MM.1S (cell line): Measurements from ENCODE around the gene ULK2.

Source experiments
- EZH2 ChIP-seq: fragments of 300-600 bp; sonication (generic); optimal IDR thresholded peaks from 2 replicates; pipeline ENCODE3; 2017; ENCODE audit warnings: low read depth, mild to moderate bottlenecking, antibody characterized with exemption, low read length, mixed read lengths
- EZH2phosphoT487 ChIP-seq: fragments of 300-600 bp; sonication (generic); IDR thresholded peaks from 2 replicates; pipeline ENCODE4 v1.6.1; 2018; ENCODE audit warnings: antibody characterized with exemption, low read length
- TF ChIP-seq, protein P1 (sequence below): fragments of 300-600 bp; sonication (generic); IDR thresholded peaks from 2 replicates; pipeline ENCODE4 v1.5.1; 2016; ENCODE audit warnings: antibody characterized with exemption, low read length, mixed read lengths

DNA sequence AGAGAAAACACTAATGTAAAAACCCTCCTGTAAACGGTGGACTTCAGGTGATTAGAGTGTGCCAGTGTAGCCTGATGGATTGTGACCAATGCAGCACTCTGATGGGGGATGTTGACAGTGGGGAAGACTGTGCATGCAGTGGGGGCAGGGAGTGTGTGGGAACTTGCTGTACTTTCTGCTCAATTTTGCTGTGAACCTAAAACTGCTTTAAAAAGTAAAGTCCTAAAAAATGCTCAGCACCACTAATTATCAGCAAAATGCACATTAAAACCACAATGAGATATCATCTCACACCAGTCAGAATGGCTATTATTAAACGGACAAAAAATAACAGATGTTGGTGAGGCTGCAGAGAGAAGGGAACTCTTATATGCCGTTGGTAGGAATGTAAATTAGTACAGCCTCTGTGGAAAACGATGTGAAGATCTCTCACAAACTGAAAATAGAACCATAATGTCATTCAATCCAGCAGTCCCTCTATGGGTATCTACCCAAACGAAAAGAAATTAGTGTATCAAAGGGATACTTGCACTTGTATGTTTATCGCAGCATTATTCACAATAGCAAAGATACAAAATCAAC is 9.7 kb upstream of the ULK2 start:
- TF ChIP-seq, protein P1, sequence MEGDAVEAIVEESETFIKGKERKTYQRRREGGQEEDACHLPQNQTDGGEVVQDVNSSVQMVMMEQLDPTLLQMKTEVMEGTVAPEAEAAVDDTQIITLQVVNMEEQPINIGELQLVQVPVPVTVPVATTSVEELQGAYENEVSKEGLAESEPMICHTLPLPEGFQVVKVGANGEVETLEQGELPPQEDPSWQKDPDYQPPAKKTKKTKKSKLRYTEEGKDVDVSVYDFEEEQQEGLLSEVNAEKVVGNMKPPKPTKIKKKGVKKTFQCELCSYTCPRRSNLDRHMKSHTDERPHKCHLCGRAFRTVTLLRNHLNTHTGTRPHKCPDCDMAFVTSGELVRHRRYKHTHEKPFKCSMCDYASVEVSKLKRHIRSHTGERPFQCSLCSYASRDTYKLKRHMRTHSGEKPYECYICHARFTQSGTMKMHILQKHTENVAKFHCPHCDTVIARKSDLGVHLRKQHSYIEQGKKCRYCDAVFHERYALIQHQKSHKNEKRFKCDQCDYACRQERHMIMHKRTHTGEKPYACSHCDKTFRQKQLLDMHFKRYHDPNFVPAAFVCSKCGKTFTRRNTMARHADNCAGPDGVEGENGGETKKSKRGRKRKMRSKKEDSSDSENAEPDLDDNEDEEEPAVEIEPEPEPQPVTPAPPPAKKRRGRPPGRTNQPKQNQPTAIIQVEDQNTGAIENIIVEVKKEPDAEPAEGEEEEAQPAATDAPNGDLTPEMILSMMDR = no peak
- no peak for TF ChIP-seq EZH2phosphoT487
- TF ChIP-seq EZH2 = no peak
